GM06990 (cell line): Measurements from ENCODE around the gene KIAA1328.

Experiments
- DNase-seq: peaks from one replicate; pipeline ENCODE4 v3.0.0-alpha.2; 2011; ENCODE audit not compliant: insufficient read length; ENCODE audit errors: extremely low read depth
- H3K27me3 ChIP-seq: replicated peaks from 2 replicates; pipeline ENCODE4 v1.6.0; 2011; ENCODE audit warnings: low read length; ENCODE audit not compliant: control insufficient read depth, insufficient read depth
- H3K36me3 ChIP-seq: 2 replicates; pipeline ENCODE4 v1.5.1; 2011; ENCODE audit warnings: low read length; ENCODE audit not compliant: control insufficient read depth, insufficient read depth
- H3K4me3 ChIP-seq: replicated peaks from 2 replicates; pipeline ENCODE4 v1.5.1; 2011; ENCODE audit warnings: low read depth, mild to moderate bottlenecking, control low read depth, low read length
- TF ChIP-seq, protein P1 (sequence below): IDR thresholded peaks from 2 replicates; pipeline ENCODE4 v1.5.1; 2011; ENCODE audit warnings: low read length, control low read depth, mild to moderate bottlenecking, inconsistent platforms; ENCODE audit not compliant: insufficient read depth, poor library complexity, severe bottlenecking

The KIAA1328 gene

DNA sequence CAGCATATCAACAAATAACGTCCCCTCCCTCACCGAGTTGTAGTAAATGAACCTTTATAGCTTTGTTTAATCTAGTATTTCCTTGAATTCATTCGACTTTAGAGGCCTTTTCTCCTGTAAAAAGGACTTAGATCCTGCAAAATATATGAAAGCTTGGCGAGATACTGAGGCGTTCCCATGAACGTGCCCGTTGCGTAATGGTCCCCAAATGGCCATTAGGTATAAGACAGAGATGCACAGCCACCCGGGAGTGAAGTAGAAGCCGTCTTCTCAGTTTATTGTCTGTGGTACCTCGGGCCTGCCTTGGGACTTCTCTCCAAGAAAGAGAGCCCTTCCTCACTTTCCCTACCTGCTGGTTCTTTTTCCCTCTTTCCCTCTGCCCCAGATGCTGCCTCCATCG, 426.0 kb downstream of the KIAA1328 start:
- Histone ChIP-seq H3K36me3 (no peaks in the 10 kb centered on the region), H3K27me3 (no peaks in the 10 kb centered on the region; the same call in none of the 2 replicates), H3K4me3 (no peak overlapping the region)
- DNase-seq: no peak
- TF ChIP-seq, protein P1, sequence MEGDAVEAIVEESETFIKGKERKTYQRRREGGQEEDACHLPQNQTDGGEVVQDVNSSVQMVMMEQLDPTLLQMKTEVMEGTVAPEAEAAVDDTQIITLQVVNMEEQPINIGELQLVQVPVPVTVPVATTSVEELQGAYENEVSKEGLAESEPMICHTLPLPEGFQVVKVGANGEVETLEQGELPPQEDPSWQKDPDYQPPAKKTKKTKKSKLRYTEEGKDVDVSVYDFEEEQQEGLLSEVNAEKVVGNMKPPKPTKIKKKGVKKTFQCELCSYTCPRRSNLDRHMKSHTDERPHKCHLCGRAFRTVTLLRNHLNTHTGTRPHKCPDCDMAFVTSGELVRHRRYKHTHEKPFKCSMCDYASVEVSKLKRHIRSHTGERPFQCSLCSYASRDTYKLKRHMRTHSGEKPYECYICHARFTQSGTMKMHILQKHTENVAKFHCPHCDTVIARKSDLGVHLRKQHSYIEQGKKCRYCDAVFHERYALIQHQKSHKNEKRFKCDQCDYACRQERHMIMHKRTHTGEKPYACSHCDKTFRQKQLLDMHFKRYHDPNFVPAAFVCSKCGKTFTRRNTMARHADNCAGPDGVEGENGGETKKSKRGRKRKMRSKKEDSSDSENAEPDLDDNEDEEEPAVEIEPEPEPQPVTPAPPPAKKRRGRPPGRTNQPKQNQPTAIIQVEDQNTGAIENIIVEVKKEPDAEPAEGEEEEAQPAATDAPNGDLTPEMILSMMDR: no peak

DNA sequence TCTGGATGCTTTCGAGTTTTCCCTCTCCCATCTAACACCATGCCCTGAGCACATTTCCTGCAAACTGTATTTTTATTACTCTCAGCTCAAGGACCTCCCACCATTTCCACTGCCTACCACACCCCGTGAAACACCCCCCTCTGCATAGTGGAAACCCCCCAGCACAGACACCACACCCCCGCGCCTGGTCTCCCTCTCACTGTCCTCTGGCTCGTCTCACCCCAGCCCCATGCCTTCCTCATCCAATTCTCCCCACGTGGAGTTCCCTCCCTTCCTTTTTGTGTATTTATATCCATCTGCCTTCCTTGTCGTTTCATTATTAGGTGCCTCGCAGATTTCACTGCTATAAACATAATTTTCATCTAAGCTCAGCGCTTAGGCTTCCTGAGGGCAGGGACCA, 429.2 kb downstream of the KIAA1328 start:
- TF ChIP-seq, protein P1: no peak
- DNase-seq: no peak
- no peaks in the 10 kb centered on the region; the same call in none of the 2 replicates for H3K27me3 ChIP-seq
- no peaks in the 10 kb centered on the region for H3K36me3 ChIP-seq
- H3K4me3 ChIP-seq: no peak overlapping the region

DNA sequence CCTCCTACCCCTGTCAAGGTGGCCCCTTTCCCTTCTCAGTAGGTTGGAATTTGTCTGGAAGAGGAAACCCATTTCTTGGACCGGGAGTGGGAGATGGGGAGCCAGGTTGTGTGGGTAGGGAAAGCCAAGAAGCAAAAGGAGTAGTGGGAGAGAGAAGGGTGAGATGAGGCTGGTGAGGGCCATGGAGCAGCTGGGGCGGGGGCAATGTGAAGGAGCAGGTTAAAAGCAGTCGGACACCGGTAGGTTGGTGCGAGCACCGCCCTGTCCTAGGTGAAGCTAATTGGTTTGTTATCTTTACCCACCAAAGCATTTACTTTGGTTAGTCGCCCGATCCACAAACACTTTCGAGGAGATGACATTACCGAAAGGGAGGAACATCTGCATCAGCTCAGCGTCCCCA, 429.9 kb downstream of the KIAA1328 start:
- DNase-seq: no peak
- Histone ChIP-seq H3K27me3 (no peaks in the 10 kb centered on the region; the same call in none of the 2 replicates), H3K36me3 (no peaks in the 10 kb centered on the region), H3K4me3 (no peak overlapping the region)
- TF ChIP-seq, protein P1: no peak

DNA sequence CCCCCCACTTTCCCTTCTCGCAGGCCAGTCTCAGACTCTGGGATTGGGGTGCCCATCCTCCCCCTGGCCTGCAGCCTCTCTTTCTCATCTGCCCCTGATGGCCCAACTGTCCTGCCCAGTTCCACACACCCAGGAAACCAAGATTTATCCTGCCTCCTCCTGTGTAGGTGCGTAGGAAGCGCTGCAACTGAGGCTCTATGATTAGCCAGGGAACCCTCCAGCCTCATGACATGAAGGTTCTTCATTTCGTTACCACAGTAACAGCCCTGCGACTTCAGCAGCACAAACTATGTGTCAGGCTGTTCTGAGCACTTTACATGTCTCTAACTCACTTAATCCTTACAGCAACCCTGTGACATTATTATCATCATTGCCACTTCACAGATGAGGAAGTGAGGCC, 430.8 kb downstream of the KIAA1328 start:
- DNase-seq: no peak
- H3K4me3 ChIP-seq: no peak overlapping the region
- H3K27me3 ChIP-seq: no peaks in the 10 kb centered on the region; the same call in none of the 2 replicates
- H3K36me3 ChIP-seq: no peaks in the 10 kb centered on the region
- TF ChIP-seq, protein P1: no peak

DNA sequence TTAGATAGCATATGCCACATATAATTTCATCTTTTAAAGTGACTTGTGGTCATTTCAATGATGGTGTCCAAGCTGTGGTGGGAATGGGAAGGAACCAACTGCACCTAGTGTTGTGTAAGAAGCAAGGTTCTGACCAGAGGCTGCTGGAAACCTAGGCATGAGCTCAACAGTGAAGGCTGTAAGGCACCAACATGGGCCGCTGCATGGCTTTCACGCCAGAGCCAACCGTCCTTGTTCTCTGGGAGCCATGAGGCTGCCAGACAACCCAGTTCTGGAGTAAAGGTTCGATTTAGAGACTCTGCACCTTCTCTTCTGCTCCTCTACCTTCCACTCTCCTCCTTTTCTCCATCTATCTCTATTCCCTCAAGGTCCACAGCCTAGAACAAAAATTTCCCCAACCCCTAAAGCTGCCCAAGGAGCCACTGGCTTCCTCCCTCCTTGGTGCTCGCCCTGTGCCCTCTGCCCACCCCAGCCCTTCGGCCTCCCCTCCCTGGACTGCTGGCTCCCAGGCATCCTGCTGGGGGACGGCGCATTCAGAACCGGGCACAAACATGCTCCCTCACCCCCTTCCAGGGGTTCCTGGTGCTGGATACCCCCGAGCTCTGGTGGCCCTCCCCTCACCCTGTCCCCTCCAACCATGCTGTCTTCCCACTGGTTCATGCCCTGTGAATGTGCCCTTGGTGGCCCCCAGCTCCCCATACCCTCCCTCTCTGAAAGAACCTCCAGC, 431.6 kb downstream of the KIAA1328 start:
- DNase-seq: no peak
- H3K27me3 ChIP-seq: no peaks in the 10 kb centered on the region; the same call in none of the 2 replicates
- no peak overlapping the region for H3K4me3 ChIP-seq
- no peaks in the 10 kb centered on the region for H3K36me3 ChIP-seq
- TF ChIP-seq, protein P1: no peak

DNA sequence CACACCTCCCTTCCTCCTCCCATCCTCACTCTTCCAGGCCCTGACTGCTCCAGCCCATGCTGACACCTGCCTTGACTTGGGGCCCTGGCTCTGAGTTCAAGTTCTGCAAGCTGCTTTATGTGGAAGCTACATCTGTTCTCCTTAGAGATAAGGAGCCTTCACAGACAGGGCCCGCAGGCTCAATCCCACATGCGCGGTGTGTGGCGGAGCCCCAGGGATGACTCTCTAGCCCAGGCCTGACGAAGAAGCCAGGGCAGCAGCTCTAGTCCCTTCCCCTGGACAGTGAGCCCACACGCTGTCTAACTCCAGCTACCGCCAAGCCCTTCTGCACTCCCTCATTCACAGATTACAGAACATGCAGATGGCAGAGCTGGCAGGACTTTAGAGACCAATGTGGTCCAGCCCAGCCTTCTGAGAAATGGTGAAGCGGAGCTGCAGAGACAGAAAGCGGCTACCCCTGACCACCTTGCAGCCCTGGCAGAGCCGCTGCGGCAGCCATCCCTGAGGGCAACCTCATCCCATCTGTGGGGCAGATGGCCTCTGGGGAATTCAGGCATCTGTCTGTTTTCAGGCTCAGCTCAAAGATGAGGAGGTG, 432.4 kb downstream of the KIAA1328 start:
- no peaks in the 10 kb centered on the region for H3K36me3 ChIP-seq
- no peak overlapping the region for H3K4me3 ChIP-seq
- no peak for DNase-seq
- TF ChIP-seq, protein P1: no peak
- H3K27me3 ChIP-seq: no peaks in the 10 kb centered on the region; the same call in none of the 2 replicates
